SU-DHL-6 (cell line): ENCODE results near the gene STARD3NL.
"Not testable (repeated sequence)": the region's sequence is repeated elsewhere in the genome, so short reads cannot be mapped to it uniquely, and the experiment has no call there.

Experiments used
- H2AFZ ChIP-seq: fragments of 200-600 bp; sonication (generic); 2 replicates; pipeline ENCODE4 v1.6.1; 2014; ENCODE audit warnings: low read depth, mild to moderate bottlenecking, moderate library complexity, mixed read lengths, antibody characterized with exemption, low read length; ENCODE audit not compliant: severe bottlenecking
- H3F3A ChIP-seq: fragments of 200-600 bp; shearing (Covaris generic); 2 replicates; pipeline ENCODE4 v1.6.0; 2016; ENCODE audit warnings: antibody characterized with exemption, mild to moderate bottlenecking; ENCODE audit not compliant: insufficient read depth
- H3K27ac ChIP-seq: fragments of 200-600 bp; sonication (generic); 2 replicates; pipeline ENCODE4 v1.5.1; 2016; ENCODE audit warnings: low read depth, mild to moderate bottlenecking, low read length, moderate library complexity, mixed read lengths
- H3K27me3 ChIP-seq: fragments of 200-600 bp; sonication (generic), shearing (Covaris generic); 2 replicates; pipeline ENCODE4 v1.6.0; 2014; ENCODE audit warnings: mild to moderate bottlenecking, low read length
- H3K36me3 ChIP-seq: fragments of 200-600 bp; sonication (generic); 2 replicates; pipeline ENCODE4 v1.6.1; 2014; ENCODE audit warnings: mild to moderate bottlenecking, low read length, mixed read lengths
- H3K4me2 ChIP-seq: fragments of 300-600, 200-600 bp; shearing (Covaris generic), sonication (generic); 2 replicates; pipeline ENCODE4 v1.6.0; 2014; ENCODE audit warnings: low read length, low read depth, mild to moderate bottlenecking; ENCODE audit not compliant: poor library complexity, severe bottlenecking
- H3K4me3 ChIP-seq: fragments of 200-600 bp; sonication (generic); 2 replicates; pipeline ENCODE4 v1.5.1; 2014; ENCODE audit warnings: antibody characterized with exemption, low read length, mild to moderate bottlenecking, mixed read lengths; ENCODE audit not compliant: insufficient read depth, poor library complexity, severe bottlenecking
- H3K79me2 ChIP-seq: fragments of 200-600 bp; sonication (generic); 2 replicates; pipeline ENCODE4 v1.6.1; 2014; ENCODE audit warnings: mild to moderate bottlenecking, low read length, moderate library complexity; ENCODE audit not compliant: insufficient read depth
- H3K9ac ChIP-seq: fragments of 200-600 bp; sonication (generic); 2 replicates; pipeline ENCODE4 v1.7.0; 2014; ENCODE audit warnings: mild to moderate bottlenecking, low read length
- H3K9me2 ChIP-seq: fragments of 200-600 bp; sonication (generic); replicated peaks from 2 replicates; pipeline ENCODE4 v1.6.1; 2014; ENCODE audit warnings: low read length; ENCODE audit not compliant: insufficient read depth
- H3K9me3 ChIP-seq: fragments of 200-600 bp; sonication (generic); 2 replicates; pipeline ENCODE4 v1.6.1; 2014; ENCODE audit warnings: low read length, mixed read lengths; ENCODE audit not compliant: insufficient read depth
- H4K20me1 ChIP-seq: fragments of 200-600 bp; sonication (generic); 2 replicates; pipeline ENCODE4 v1.6.1; 2014; ENCODE audit warnings: low read depth, mild to moderate bottlenecking, antibody characterized with exemption, low read length, moderate library complexity, mixed read lengths
- EZH2phosphoT487 ChIP-seq: fragments of 200-600 bp; sonication (generic), shearing (Covaris generic); conservative IDR thresholded peaks from 2 replicates; pipeline ENCODE4 v1.6.1; 2018; ENCODE audit warnings: mild to moderate bottlenecking, antibody characterized with exemption, low read length, moderate library complexity, mixed read lengths
- TF ChIP-seq, protein P1 (sequence below): fragments of 200-600 bp; sonication (generic); IDR thresholded peaks from one replicate; pipeline ENCODE4 v1.5.1; 2017; ENCODE audit warnings: antibody characterized with exemption, mild to moderate bottlenecking, low read length, moderate library complexity; ENCODE audit not compliant: insufficient read depth, poor library complexity, severe bottlenecking

Gene STARD3NL

DNA sequence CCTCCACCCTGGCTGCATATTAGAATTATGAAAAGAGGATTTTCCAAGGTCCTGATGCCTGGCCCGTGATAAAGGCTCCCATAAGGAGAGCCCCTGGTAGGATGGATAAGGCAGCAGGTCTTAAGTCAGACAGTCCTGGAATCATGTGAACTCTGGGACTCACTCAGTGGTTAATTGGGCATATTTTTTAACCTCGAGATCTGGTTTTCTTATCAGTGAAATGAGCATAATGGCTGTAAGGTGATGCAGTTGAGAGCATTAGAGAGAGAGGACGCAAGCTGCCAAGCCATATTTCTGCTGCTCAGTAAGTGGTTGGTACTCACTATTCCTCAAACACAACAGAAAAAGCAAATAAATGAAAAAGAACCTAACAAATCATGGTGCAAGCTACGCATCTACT is 57.6 kb downstream of the STARD3NL start:
- H3K27me3 ChIP-seq = no peaks in the 10 kb centered on the region
- no peaks in the 10 kb centered on the region for H3F3A ChIP-seq
- H3K79me2 ChIP-seq = no peaks in the 10 kb centered on the region
- no peaks in the 10 kb centered on the region for H4K20me1 ChIP-seq
- no peak overlapping the region for H2AFZ ChIP-seq
- no peak overlapping the region for H3K9ac ChIP-seq
- no peak overlapping the region for H3K4me3 ChIP-seq
- H3K27ac ChIP-seq = no peak overlapping the region
- H3K9me3 ChIP-seq = no peaks in the 10 kb centered on the region
- H3K4me2 ChIP-seq = no peak overlapping the region
- no peaks in the 10 kb centered on the region for H3K9me2 ChIP-seq
- TF ChIP-seq, protein P1, sequence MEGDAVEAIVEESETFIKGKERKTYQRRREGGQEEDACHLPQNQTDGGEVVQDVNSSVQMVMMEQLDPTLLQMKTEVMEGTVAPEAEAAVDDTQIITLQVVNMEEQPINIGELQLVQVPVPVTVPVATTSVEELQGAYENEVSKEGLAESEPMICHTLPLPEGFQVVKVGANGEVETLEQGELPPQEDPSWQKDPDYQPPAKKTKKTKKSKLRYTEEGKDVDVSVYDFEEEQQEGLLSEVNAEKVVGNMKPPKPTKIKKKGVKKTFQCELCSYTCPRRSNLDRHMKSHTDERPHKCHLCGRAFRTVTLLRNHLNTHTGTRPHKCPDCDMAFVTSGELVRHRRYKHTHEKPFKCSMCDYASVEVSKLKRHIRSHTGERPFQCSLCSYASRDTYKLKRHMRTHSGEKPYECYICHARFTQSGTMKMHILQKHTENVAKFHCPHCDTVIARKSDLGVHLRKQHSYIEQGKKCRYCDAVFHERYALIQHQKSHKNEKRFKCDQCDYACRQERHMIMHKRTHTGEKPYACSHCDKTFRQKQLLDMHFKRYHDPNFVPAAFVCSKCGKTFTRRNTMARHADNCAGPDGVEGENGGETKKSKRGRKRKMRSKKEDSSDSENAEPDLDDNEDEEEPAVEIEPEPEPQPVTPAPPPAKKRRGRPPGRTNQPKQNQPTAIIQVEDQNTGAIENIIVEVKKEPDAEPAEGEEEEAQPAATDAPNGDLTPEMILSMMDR = no peak
- TF ChIP-seq EZH2phosphoT487 = no peak
- H3K36me3 ChIP-seq = no peaks in the 10 kb centered on the region

DNA sequence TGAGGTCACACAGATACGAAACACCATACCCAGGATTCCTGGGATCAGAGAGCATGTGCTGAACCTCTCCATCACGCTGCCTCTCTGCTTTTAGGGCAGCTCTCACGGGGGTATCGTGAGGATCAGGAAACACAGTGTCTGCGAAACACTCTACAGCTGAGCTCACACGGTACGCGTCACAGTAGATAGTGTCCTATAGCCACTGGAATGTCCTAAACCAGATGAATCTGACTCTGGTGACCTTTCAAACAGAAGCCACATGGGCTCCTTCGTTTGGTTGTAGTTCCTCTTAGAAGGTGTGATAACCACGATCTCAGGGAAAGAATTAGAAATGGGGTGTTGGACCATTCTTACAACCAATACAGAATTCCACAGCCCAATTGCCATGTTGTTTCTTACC is 61.1 kb downstream of the STARD3NL start:
- H3K4me2 ChIP-seq, H3K36me3 ChIP-seq, H4K20me1 ChIP-seq, H3K79me2 ChIP-seq, H3F3A ChIP-seq, H2AFZ ChIP-seq, H3K27ac ChIP-seq, H3K27me3 ChIP-seq, H3K4me3 ChIP-seq, H3K9me2 ChIP-seq, H3K9ac ChIP-seq, H3K9me3 ChIP-seq: not testable (repeated sequence)

DNA sequence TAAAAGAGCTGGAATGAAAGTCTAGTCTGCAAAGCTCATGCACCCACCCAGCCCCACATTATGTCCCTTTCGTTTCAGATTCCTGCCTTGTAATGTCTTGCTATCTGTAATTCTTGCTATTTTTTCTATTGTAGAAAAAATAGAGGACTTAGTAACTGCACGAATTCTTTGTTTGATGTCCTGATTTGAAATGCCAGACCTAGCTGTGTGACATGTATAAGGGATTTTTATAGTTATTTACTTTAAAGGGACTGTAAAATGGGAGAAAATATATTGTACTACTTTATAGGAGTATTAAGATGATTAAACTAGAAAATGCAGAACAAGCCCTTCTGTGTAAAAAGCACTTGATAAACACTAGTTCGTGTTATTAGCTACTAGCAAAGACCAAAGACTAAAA is 63.0 kb downstream of the STARD3NL start:
- no peak overlapping the region for H3K9ac ChIP-seq
- TF ChIP-seq, protein P1 = no peak
- TF ChIP-seq EZH2phosphoT487 = no peak
- no peaks in the 10 kb centered on the region for H4K20me1 ChIP-seq
- no peaks in the 10 kb centered on the region for H3K27me3 ChIP-seq
- no peak overlapping the region for H3K4me2 ChIP-seq
- H3F3A ChIP-seq = no peaks in the 10 kb centered on the region
- no peaks in the 10 kb centered on the region for H3K79me2 ChIP-seq
- no peaks in the 10 kb centered on the region for H3K9me2 ChIP-seq
- H3K4me3 ChIP-seq = no peak overlapping the region
- H2AFZ ChIP-seq = no peak overlapping the region
- no peak overlapping the region for H3K27ac ChIP-seq
- H3K36me3 ChIP-seq = no peaks in the 10 kb centered on the region
- no peaks in the 10 kb centered on the region for H3K9me3 ChIP-seq

DNA sequence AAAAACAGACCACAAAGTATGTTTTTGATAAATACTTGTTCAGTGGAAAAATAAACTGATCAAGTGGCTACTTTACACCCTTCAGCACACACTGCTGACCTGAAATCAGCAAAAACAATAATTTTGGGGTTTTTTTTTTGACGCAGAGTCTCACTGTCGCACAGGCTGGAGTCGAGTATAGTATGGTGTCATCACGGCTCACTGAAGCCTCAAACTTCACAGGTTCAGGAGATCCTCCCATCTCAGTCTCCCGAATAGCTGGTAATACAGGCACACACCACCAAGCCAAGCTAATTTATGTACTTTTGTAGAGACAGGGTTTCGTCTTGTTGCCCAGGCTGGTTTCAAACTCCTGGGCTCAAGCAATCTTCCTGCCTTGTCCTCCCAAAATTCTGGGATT is 64.8 kb downstream of the STARD3NL start:
- Histone ChIP-seq H4K20me1 (no peaks in the 10 kb centered on the region), H3K9me2 (no peaks in the 10 kb centered on the region), H2AFZ (no peak overlapping the region), H3F3A (no peaks in the 10 kb centered on the region), H3K79me2 (no peaks in the 10 kb centered on the region), H3K9ac (no peak overlapping the region), H3K27me3 (no peaks in the 10 kb centered on the region), H3K36me3 (no peaks in the 10 kb centered on the region), H3K27ac (no peak overlapping the region), H3K4me2 (no peak overlapping the region), H3K4me3 (no peak overlapping the region), H3K9me3 (no peaks in the 10 kb centered on the region)
- TF ChIP-seq, protein P1 = no peak
- TF ChIP-seq EZH2phosphoT487 = no peak

DNA sequence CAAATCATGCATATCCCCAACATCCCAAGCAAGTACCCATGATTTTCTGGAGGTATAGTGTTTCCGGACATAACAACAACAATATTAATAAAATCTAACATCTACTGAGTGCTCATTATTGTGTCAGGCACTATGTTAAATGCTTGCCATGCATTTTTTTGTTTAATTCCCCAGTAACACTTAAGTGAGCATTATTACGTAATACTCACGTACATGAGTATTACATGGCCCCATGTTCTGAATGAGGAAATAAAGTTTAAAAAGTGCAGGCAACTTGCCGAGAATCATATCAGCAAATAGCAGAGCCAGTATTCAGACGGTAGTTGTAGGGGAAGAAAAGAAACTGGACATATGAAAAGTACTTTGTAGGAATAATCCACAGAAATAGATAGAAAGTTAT is 65.3 kb downstream of the STARD3NL start:
- not testable (repeated sequence) for H3K9me2 ChIP-seq, H3K27me3 ChIP-seq, H3K79me2 ChIP-seq, H3K9ac ChIP-seq, H3K4me2 ChIP-seq, H3K36me3 ChIP-seq, H2AFZ ChIP-seq, H3K27ac ChIP-seq, H3K4me3 ChIP-seq, H3F3A ChIP-seq, H3K9me3 ChIP-seq, H4K20me1 ChIP-seq
